Breast epithelium (tissue), 4 donors: Measurements from ENCODE around the gene RRAD. TPM values are rescaled to one million over a fixed set of nuclear protein-coding genes. Genes with fewer than 3 reads are reported as not detected.

Experiments used
- DNase-seq, 2 donors: peaks; one replicate each; pipeline ENCODE4 v3.0.0-alpha.2; 2019; ENCODE audit warnings: low spot score in 2 of 2
- H3K27ac ChIP-seq, 2 donors: fragments of 200-600 bp; sonication (generic) in 1 of 2; one replicate each; pipeline ENCODE4 v1.5.1; 2016 to 2019; ENCODE audit warnings: mild to moderate bottlenecking in 1 of 2
- H3K27me3 ChIP-seq, 2 donors: fragments of 200-600 bp; sonication (generic) in 1 of 2; one replicate each; pipeline versions ENCODE4 v1.5.1 to v1.6.0; 2017 to 2019; ENCODE audit warnings: control low read depth in 1 of 2, mild to moderate bottlenecking in 1 of 2
- H3K36me3 ChIP-seq: fragments of 200-600 bp; one replicate; pipeline ENCODE4 v1.5.1; 2019
- H3K4me1 ChIP-seq, 2 donors: fragments of 200-600 bp; sonication (generic); one replicate each; pipeline ENCODE4 v1.5.1; 2016 to 2019; ENCODE audit warnings: control low read depth in 1 of 2
- H3K4me3 ChIP-seq, 3 donors: fragments of 200-600 bp; sonication (generic); 1 replicate in 2 of 3; 2 replicates in 1 of 3; pipeline ENCODE4 v1.5.1; 2016 to 2019; ENCODE audit warnings: mild to moderate bottlenecking in 3 of 3, moderate library complexity in 2 of 3
- H3K9me3 ChIP-seq, 2 donors: fragments of 200-600 bp; sonication (generic) in 1 of 2; one replicate each; pipeline ENCODE4 v1.5.1; 2016 to 2019; ENCODE audit warnings: control low read depth in 1 of 2
- POLR2A ChIP-seq: fragments of 450-650 bp; IDR thresholded peaks from one replicate; pipeline ENCODE4 v1.6.1; 2016; ENCODE audit warnings: antibody characterized with exemption, mild to moderate bottlenecking, moderate library complexity
- POLR2AphosphoS5 ChIP-seq, 3 donors: sonication (generic); formaldehyde crosslinking; IDR thresholded peaks; one replicate each; pipeline ENCODE4 v1.6.1; 2017; ENCODE audit warnings: antibody characterized with exemption in 3 of 3
- intact Hi-C: fragments of 100-400 bp; cut with DNase I; formaldehyde crosslinking; loops from one replicate; pipeline ENCODE4 v1.15.1; 2023; ENCODE audit warnings: low total_unique reads
- total RNA-seq, 3 donors: library from RNA; depleted of rRNA; stranded (reverse); fragments of >200 nt; gene quantifications; one replicate each; pipeline ENCODE4 v1.1.0, GENCODE V29; 2016
- TF ChIP-seq, protein P1 (sequence below), 3 donors: fragments of 450-650 bp; IDR thresholded peaks; one replicate each; pipeline ENCODE4 v1.5.1; 2016 to 2017; ENCODE audit warnings: antibody characterized with exemption in 3 of 3, mild to moderate bottlenecking in 3 of 3, moderate library complexity in 3 of 3

Gene RRAD
- total RNA-seq, 3 donors from 2014 or later = 7.7 to 11.1 (median 8.0) TPM

DNA sequence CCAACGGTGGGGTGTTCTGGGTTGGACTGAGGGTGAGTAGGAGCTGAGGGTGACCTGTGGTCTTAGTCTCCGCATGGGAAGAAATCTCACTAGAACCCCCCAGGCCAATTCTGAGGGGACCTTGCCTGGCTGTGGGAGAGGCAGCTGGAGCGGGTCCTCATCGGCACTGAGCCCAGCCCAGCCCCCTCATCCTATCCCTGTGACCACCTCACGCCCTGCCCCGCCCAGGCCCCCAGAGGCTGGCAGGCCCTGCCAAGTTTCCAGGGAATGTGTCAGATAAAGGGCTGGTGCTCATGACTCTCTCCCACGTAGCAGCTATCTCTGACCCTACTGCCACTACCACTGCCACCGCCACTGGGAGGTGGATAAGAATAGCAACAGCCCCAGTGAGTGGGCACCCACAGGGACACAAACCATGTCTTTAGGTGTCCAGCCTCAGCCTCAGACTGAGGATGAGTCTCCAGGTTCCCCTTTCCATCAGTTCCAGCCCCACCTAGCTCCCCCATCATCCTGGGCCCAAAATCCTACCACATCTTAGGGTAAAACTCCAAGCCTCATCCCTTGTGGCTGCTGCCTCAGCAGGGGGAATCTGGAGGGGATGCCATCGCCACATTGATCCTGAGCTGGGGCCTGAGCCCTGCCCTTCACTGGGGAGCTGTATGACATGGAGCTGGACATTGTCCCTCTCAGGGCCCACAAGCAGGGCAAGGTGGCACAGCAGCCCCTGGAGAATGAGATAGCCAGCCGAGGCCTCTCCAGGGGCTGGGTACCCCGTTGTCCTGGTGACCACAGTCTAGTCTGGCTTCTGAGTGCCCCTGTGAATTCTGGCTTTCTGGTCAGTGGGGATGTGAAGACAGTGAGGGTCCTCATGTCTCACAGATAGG lies 21.5 kb downstream of the RRAD start:
- Histone ChIP-seq H3K36me3 (no peaks in the 10 kb centered on the region), H3K9me3 (no peaks in the 10 kb centered on the region), H3K27me3 (no peaks in the 10 kb centered on the region), H3K4me1 (no peaks in the 10 kb centered on the region), H3K4me3 (no peak overlapping the region), H3K27ac (peak overlapping the region in 1 of 2 donors; percentile 66)
- no peak for DNase-seq
- intact Hi-C loops = loop anchor here (5.0 kb wide), 1 partner anchor 379 kb away; no protein-coding TSS in a partner anchor
- TF ChIP-seq POLR2A (no peak), POLR2AphosphoS5 (IDR thresholded peaks at IDR 0.05) (no peak)
- TF ChIP-seq, protein P1, sequence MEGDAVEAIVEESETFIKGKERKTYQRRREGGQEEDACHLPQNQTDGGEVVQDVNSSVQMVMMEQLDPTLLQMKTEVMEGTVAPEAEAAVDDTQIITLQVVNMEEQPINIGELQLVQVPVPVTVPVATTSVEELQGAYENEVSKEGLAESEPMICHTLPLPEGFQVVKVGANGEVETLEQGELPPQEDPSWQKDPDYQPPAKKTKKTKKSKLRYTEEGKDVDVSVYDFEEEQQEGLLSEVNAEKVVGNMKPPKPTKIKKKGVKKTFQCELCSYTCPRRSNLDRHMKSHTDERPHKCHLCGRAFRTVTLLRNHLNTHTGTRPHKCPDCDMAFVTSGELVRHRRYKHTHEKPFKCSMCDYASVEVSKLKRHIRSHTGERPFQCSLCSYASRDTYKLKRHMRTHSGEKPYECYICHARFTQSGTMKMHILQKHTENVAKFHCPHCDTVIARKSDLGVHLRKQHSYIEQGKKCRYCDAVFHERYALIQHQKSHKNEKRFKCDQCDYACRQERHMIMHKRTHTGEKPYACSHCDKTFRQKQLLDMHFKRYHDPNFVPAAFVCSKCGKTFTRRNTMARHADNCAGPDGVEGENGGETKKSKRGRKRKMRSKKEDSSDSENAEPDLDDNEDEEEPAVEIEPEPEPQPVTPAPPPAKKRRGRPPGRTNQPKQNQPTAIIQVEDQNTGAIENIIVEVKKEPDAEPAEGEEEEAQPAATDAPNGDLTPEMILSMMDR (IDR thresholded peaks at IDR 0.05) = no peak

DNA sequence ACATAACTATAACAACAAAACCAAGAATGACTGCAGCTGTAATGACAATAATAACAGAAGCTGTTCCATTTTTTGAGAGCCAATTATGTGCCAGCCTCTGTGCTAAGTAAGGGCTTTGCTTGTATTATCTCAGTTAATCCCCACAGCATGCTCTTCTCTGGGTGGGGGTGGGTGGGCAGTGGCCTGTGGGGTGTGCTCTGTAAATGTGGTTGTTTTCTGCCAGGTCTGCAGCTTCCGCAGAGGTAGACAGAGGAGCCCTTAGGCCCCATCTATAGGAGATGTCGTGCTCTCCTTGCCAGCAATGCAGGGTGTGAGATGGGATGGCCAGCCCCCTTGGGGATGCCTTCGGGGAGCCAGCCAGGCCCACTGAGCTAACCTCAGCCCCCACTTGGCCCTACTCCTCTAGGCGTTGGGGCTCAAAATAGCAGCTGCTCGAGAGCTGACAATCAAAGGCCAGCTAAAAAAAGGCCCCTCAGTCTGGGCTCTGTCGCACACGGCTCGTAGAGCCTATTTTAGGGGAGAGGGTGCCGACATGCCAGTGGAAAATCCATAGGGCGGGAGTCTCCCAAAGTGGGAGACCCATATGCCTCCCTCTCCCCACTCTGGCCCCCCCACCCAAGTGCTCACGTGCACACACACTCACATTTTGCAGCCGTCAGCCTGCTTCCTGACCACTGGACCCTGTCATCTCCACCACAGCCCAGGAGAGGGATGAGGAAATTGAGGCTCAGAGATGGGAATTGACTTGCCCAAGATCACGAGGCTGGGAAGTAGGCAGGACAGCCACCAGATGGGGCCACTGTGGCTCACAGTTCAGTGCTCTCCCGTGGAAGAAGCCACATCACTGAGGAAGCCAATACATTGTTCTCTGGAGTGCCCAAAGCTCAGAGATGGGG lies 22.4 kb downstream of the RRAD start:
- Histone ChIP-seq H3K27ac (peak overlapping the region in 1 of 2 donors; percentile 66), H3K9me3 (no peaks in the 10 kb centered on the region), H3K4me3 (no peak overlapping the region), H3K27me3 (no peaks in the 10 kb centered on the region), H3K4me1 (no peaks in the 10 kb centered on the region), H3K36me3 (no peaks in the 10 kb centered on the region)
- DNase-seq = no peak
- TF ChIP-seq POLR2A (no peak), POLR2AphosphoS5 (IDR thresholded peaks at IDR 0.05) (no peak)
- TF ChIP-seq, protein P1 (IDR thresholded peaks at IDR 0.05) = no peak
- intact Hi-C loops = loop anchor here (5.0 kb wide), 1 partner anchor 379 kb away; no protein-coding TSS in a partner anchor

DNA sequence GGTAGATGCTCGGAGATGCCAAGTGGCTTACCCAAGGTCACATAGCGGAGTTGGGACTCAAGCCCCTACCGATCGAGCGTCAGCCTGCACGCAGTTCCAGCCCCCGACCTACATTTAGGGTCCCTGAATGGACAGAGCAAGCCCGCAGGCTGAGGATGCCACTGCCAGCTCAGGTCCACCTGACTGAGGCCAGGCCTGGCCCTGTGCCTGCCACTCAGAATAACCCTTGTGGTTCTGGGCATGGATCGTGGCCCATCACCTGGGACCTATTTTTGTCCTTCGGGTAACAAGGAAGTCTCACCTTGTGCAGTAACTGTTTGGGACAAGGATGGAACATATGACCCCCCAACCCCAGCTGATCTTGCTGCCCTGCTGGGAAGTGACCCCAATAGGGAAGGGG lies 23.7 kb downstream of the RRAD start:
- Histone ChIP-seq H3K4me1 (no peaks in the 10 kb centered on the region), H3K36me3 (no peaks in the 10 kb centered on the region), H3K27ac (peak overlapping the region; percentile 68 to 84), H3K27me3 (no peaks in the 10 kb centered on the region), H3K9me3 (no peaks in the 10 kb centered on the region), H3K4me3 (no peak overlapping the region)
- intact Hi-C loops = loop anchor here (5.0 kb wide), 1 partner anchor 381 kb away; no protein-coding TSS in a partner anchor
- no peak for DNase-seq
- TF ChIP-seq, protein P1 (IDR thresholded peaks at IDR 0.05) = no peak
- TF ChIP-seq POLR2A (no peak), POLR2AphosphoS5 (IDR thresholded peaks at IDR 0.05) (no peak)

DNA sequence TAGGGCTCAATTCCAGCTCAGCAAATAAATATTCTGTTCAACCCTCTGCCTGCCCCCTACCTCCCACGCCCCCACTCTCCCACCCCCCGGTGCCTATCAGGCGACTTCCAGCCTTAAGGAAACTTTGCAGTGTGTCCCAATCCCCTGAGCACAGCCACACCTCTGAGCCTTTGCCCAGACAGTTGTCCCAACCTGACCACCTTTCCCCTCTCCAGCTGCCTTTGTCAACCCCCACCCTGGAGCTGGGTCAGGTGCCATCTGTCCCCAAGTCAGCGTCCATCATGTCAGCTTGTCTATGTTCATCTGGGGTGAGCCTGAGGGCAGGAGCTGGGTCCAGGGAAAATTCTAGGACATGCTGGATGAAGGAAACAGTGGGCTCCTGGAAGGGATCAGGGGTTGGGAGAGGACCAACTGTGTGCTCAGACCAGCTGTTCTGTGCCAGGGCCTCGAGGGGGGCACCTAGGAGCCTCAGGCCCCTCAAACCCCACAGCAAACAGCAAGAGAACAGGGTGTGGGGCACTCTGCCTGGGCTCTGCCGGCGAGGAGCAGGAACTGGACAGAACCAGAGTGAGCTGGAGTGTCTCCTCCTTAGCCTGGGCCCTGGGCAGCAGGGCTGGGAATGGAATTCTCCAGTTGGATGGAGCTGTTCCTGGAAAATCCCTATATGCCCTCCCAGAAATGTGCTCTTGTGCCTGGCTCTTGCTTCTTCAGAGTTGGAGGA lies 24.5 kb downstream of the RRAD start:
- Histone ChIP-seq H3K27me3 (no peaks in the 10 kb centered on the region), H3K36me3 (no peaks in the 10 kb centered on the region), H3K27ac (peak overlapping the region; percentile 68 to 84), H3K4me3 (no peak overlapping the region), H3K4me1 (no peaks in the 10 kb centered on the region), H3K9me3 (no peaks in the 10 kb centered on the region)
- TF ChIP-seq, protein P1 (IDR thresholded peaks at IDR 0.05) = no peak
- TF ChIP-seq POLR2A (no peak), POLR2AphosphoS5 (IDR thresholded peaks at IDR 0.05) (no peak)
- no peak for DNase-seq
- intact Hi-C loops = loop anchor here (5.0 kb wide), 1 partner anchor 381 kb away; no protein-coding TSS in a partner anchor
